Stomach (tissue), 4 donors: ENCODE data around the gene SFN.

Experiments
- EP300 ChIP-seq: sonication (generic); formaldehyde crosslinking; IDR thresholded peaks from one replicate; pipeline ENCODE4 v1.6.1; 2017; ENCODE audit warnings: antibody characterized with exemption
- TF ChIP-seq, protein P1 (sequence below), 7 experiments: fragments of 450-650 bp in 4 of 7; fragments of 200-600 bp in 3 of 7; sonication (generic) in 3 of 7; IDR thresholded peaks; one replicate each; pipeline ENCODE4 v1.5.1; 2016 to 2019; ENCODE audit warnings: antibody characterized with exemption in 7 of 7, control low read depth in 2 of 7, mild to moderate bottlenecking in 1 of 7

- TF ChIP-seq EP300 = no peak
- TF ChIP-seq, protein P1, sequence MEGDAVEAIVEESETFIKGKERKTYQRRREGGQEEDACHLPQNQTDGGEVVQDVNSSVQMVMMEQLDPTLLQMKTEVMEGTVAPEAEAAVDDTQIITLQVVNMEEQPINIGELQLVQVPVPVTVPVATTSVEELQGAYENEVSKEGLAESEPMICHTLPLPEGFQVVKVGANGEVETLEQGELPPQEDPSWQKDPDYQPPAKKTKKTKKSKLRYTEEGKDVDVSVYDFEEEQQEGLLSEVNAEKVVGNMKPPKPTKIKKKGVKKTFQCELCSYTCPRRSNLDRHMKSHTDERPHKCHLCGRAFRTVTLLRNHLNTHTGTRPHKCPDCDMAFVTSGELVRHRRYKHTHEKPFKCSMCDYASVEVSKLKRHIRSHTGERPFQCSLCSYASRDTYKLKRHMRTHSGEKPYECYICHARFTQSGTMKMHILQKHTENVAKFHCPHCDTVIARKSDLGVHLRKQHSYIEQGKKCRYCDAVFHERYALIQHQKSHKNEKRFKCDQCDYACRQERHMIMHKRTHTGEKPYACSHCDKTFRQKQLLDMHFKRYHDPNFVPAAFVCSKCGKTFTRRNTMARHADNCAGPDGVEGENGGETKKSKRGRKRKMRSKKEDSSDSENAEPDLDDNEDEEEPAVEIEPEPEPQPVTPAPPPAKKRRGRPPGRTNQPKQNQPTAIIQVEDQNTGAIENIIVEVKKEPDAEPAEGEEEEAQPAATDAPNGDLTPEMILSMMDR (IDR thresholded peaks at IDR 0.05) = no peak
Observed at GRCh38 chr1:26814377-26814776, 48.6 kb upstream of the SFN start.
